Effector memory CD8-positive, alpha-beta T cell (primary cell): ENCODE measurements around the gene PPIG.

Experiments
- ATAC-seq: fragments of 150-1000 bp; cut with Tn5 transposase; replicated peaks from 2 replicates; pipeline ENCODE4 v1.10.0; 2021; ENCODE audit warnings: mild to moderate bottlenecking, moderate library complexity
- DNase-seq, 3 experiments: peaks; one replicate each; pipeline ENCODE4 v3.0.0; 2021
- H3K27ac Mint-ChIP-seq, 2 donors: one replicate each; pipeline ENCODE4 v1.8.0; 2022; ENCODE audit warnings: mild to moderate bottlenecking in 2 of 2, mixed read lengths in 2 of 2, moderate library complexity in 2 of 2
- H3K27me3 Mint-ChIP-seq, 2 donors: one replicate each; pipeline ENCODE4 v1.8.0; 2022; ENCODE audit warnings: mixed read lengths in 2 of 2
- H3K36me3 Mint-ChIP-seq: one replicate; pipeline ENCODE4 v1.8.0; 2022; ENCODE audit warnings: mild to moderate bottlenecking, moderate library complexity, mixed read lengths; ENCODE audit not compliant: insufficient read depth
- H3K4me1 Mint-ChIP-seq, 2 donors: one replicate each; pipeline ENCODE4 v1.8.0; 2022; ENCODE audit warnings: low read depth in 2 of 2, mixed read lengths in 2 of 2
- H3K4me3 Mint-ChIP-seq, 2 donors: one replicate each; pipeline ENCODE4 v1.8.0; 2022; ENCODE audit warnings: mild to moderate bottlenecking in 2 of 2, mixed read lengths in 2 of 2, moderate library complexity in 2 of 2
- H3K9me3 Mint-ChIP-seq, 2 donors: one replicate each; pipeline ENCODE4 v1.8.0; 2022; ENCODE audit warnings: mixed read lengths in 2 of 2

The PPIG gene

DNA sequence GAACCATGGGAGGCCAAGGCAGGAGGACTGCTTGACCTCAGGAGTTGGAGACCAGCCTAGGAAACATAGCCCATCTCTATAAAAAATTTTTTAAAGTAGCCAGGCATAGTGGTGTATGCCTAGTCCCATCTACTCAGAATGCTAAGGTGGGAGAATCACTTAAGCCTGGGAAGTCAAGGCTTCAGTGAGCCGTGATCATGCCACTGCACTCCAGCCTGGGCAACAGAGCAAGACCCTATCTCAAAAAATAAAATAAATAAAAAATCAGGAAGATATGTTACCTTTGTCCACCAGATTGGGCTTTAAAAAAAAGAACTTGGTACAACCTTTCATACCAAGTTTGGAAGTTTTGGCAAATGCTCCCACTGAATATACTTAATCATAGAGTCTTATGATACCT, 74.7 kb downstream of the PPIG start:
- H3K4me3 Mint-ChIP-seq, result no peak overlapping the region
- H3K9me3 Mint-ChIP-seq, result no peaks in the 10 kb centered on the region
- no peaks in the 10 kb centered on the region for H3K4me1 Mint-ChIP-seq
- ATAC-seq (no peak), DNase-seq (no peak)
- no peaks in the 10 kb centered on the region for H3K36me3 Mint-ChIP-seq
- H3K27ac Mint-ChIP-seq, result no peak overlapping the region
- H3K27me3 Mint-ChIP-seq, result peaks cover 7 to 11% of the 10 kb centered on the region in 2 donors

DNA sequence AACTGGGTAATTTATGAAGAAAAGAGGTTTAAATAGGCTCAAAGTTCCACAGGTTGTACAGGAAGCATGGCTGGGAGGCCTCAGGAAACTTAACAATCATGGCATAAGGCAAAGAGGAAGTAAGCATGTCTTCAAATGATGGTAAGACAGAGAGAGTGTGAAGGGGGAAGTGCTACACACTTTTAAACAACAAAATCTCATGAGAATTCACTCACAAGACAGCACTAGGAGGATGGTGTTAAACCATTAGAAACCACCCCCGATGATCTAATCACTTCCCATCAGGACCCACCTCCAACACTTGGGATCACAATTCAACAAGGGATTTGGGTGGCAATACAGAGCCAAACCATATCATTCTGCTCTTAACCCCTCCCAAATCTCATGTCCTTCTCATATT, 75.2 kb downstream of the PPIG start:
- ATAC-seq, result no peak

GRCh38 chr2:169661265-169661664, 77.1 kb downstream of the PPIG start:
- H3K27me3 Mint-ChIP-seq, result peaks cover 2 to 7% of the 10 kb centered on the region in 2 donors
- DNase-seq, result no peak
- H3K27ac Mint-ChIP-seq, result no peak overlapping the region
- no peaks in the 10 kb centered on the region for H3K9me3 Mint-ChIP-seq
- H3K4me3 Mint-ChIP-seq, result no peak overlapping the region
- no peak for ATAC-seq
- H3K4me1 Mint-ChIP-seq, result no peaks in the 10 kb centered on the region
- no peaks in the 10 kb centered on the region for H3K36me3 Mint-ChIP-seq

More for the DNA sequence above, 75.2 kb downstream of the PPIG start:
- Mint-ChIP-seq H3K27ac (no peak overlapping the region), H3K36me3 (no peaks in the 10 kb centered on the region), H3K4me3 (no peak overlapping the region), H3K9me3 (no peaks in the 10 kb centered on the region), H3K4me1 (no peaks in the 10 kb centered on the region), H3K27me3 (peaks cover 7% of the 10 kb centered on the region in 2 donors)
- DNase-seq, result no peak

- H3K27me3 Mint-ChIP-seq, result peaks cover 0 to 7% of the 10 kb centered on the region in 2 donors
- no peaks in the 10 kb centered on the region for H3K4me1 Mint-ChIP-seq
- no peak overlapping the region for H3K27ac Mint-ChIP-seq
- H3K9me3 Mint-ChIP-seq, result no peaks in the 10 kb centered on the region
- H3K36me3 Mint-ChIP-seq, result no peaks in the 10 kb centered on the region
- H3K4me3 Mint-ChIP-seq, result no peak overlapping the region
- ATAC-seq (no peak), DNase-seq (no peak)
These were observed 78.6 kb downstream of the PPIG start for GRCh38 chr2:169662744-169663143.

DNA sequence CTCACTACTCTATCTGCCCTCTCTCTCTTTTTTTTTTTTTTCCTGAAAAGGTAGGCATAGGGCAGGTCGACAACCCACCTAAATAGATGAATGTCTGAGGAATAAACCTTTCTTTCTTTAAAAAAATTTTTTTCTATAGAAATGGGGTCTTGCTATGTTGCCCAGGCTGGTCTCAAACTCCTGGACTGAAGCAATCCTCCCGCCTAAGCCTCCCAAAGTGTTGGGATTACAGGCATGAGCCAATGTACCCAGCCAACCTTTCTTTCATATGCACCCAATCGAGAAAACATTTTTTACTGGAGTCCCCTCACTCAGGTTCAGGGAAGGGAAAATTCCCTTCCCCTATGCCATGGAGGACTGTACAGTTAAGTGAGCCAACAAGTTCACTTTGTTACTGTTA, 79.1 kb downstream of the PPIG start:
- Mint-ChIP-seq H3K27me3 (peaks cover 0 to 7% of the 10 kb centered on the region in 2 donors), H3K36me3 (no peaks in the 10 kb centered on the region), H3K4me1 (no peaks in the 10 kb centered on the region), H3K27ac (no peak overlapping the region), H3K4me3 (no peak overlapping the region), H3K9me3 (no peaks in the 10 kb centered on the region)
- DNase-seq (no peak), ATAC-seq (no peak)

DNA sequence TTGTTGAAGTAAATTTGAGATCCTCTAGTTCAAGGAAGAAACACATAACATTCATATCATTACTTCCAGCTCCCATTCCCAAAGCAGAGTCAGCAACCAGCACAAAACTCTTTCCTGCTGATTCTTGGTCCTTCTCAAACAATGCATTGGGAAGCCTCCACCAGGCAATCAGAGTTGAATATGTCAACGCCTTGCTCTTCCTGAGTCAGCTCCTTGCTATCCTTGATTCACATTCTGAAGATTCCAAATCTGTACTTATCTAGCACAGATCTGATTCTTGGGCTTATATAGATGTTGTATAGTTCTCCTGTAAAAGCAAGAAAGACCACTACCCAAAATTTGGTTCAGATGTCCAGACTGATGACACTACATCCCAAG, 80.4 kb downstream of the PPIG start:
- Mint-ChIP-seq H3K4me1 (no peaks in the 10 kb centered on the region), H3K36me3 (no peaks in the 10 kb centered on the region), H3K27ac (no peak overlapping the region), H3K9me3 (no peaks in the 10 kb centered on the region), H3K4me3 (no peak overlapping the region), H3K27me3 (peaks cover 0 to 7% of the 10 kb centered on the region in 2 donors)
- DNase-seq, result no peak
- ATAC-seq, result no peak

GRCh38 chr2:169664978-169665930, 81.1 kb downstream of the PPIG start:
- ATAC-seq, result no peak
- Mint-ChIP-seq H3K27me3 (peaks cover 0 to 7% of the 10 kb centered on the region in 2 donors), H3K4me1 (no peaks in the 10 kb centered on the region), H3K36me3 (no peaks in the 10 kb centered on the region), H3K9me3 (no peaks in the 10 kb centered on the region), H3K27ac (no peak overlapping the region), H3K4me3 (no peak overlapping the region)
- DNase-seq, result no peak

GRCh38 chr2:169667583-169667982, 83.4 kb downstream of the PPIG start:
- no peaks in the 10 kb centered on the region for H3K36me3 Mint-ChIP-seq
- DNase-seq (no peak), ATAC-seq (no peak)
- H3K4me1 Mint-ChIP-seq, result no peaks in the 10 kb centered on the region
- H3K9me3 Mint-ChIP-seq, result no peaks in the 10 kb centered on the region
- H3K4me3 Mint-ChIP-seq, result no peak overlapping the region
- H3K27ac Mint-ChIP-seq, result no peak overlapping the region
- H3K27me3 Mint-ChIP-seq, result peaks cover 0 to 4% of the 10 kb centered on the region in 2 donors

- Mint-ChIP-seq H3K27ac (no peak overlapping the region), H3K4me3 (no peak overlapping the region), H3K4me1 (no peaks in the 10 kb centered on the region), H3K27me3 (peaks cover 0 to 11% of the 10 kb centered on the region in 2 donors), H3K36me3 (no peaks in the 10 kb centered on the region), H3K9me3 (no peaks in the 10 kb centered on the region)
- no peak for DNase-seq
- ATAC-seq, result no peak
These were observed 86.1 kb downstream of the PPIG start for GRCh38 chr2:169670215-169670651.

GRCh38 chr2:169670937-169671336, 86.8 kb downstream of the PPIG start:
- Mint-ChIP-seq H3K4me1 (no peaks in the 10 kb centered on the region), H3K27me3 (peaks cover 0 to 11% of the 10 kb centered on the region in 2 donors), H3K36me3 (no peaks in the 10 kb centered on the region), H3K9me3 (no peaks in the 10 kb centered on the region), H3K27ac (no peak overlapping the region), H3K4me3 (no peak overlapping the region)
- DNase-seq, result no peak
- ATAC-seq, result no peak

- no peaks in the 10 kb centered on the region for H3K4me1 Mint-ChIP-seq
- no peaks in the 10 kb centered on the region for H3K36me3 Mint-ChIP-seq
- H3K9me3 Mint-ChIP-seq, result no peaks in the 10 kb centered on the region
- DNase-seq, result no peak
- ATAC-seq, result no peak
- H3K27ac Mint-ChIP-seq, result no peak overlapping the region
- H3K27me3 Mint-ChIP-seq, result peaks cover 0 to 11% of the 10 kb centered on the region in 2 donors
- H3K4me3 Mint-ChIP-seq, result no peak overlapping the region
These were observed 88.3 kb downstream of the PPIG start for GRCh38 chr2:169672406-169672805.

DNA sequence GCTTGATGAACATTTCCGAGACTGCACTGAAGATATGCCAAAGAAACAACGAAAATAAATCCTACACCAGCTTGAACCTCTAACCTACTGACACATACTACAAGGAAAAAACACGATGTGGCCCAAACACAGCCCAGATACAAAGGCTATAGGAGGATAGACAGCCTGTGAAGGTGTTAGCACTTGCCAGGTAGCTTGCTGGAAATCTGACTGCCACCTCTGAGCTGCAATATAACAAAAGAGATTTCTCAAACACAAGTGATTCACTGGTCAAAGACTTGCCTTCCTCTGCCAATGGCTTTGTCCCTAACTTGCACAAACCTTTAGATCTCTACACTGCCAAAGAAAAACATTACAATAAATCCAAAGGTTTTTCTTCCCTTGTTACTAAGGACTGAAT, 89.0 kb downstream of the PPIG start:
- H3K4me1 Mint-ChIP-seq, result no peaks in the 10 kb centered on the region
- peaks cover 3% of the 10 kb centered on the region for H3K36me3 Mint-ChIP-seq
- no peak for DNase-seq
- no peak overlapping the region for H3K27ac Mint-ChIP-seq
- H3K9me3 Mint-ChIP-seq, result no peaks in the 10 kb centered on the region
- peaks cover 0 to 11% of the 10 kb centered on the region in 2 donors for H3K27me3 Mint-ChIP-seq
- H3K4me3 Mint-ChIP-seq, result no peak overlapping the region
- ATAC-seq, result no peak

DNA sequence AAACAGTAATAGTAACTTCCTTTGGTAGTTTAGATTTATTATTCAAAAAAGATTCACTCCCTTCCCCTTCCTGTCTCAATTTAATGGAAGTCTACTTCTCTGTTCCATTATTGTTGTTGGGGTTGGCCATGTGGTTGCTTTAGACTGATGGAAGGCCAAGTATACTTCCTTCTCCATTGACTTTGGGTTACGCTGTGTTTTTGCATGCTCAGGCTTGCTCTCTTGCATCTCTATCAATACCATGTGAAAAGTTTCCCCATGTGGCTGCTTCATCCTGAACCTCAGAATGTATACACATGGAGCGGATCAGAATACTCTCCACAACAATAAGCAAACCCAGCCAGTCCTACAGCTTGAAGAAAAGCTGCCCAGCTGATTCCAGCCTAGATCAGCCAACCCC, 89.8 kb downstream of the PPIG start:
- DNase-seq, result no peak
- H3K36me3 Mint-ChIP-seq, result peaks cover 4% of the 10 kb centered on the region
- no peaks in the 10 kb centered on the region for H3K9me3 Mint-ChIP-seq

GRCh38 chr2:169676357-169676756, 92.2 kb downstream of the PPIG start:
- no peak overlapping the region for H3K4me3 Mint-ChIP-seq
- H3K36me3 Mint-ChIP-seq, result peaks cover 4% of the 10 kb centered on the region
- H3K4me1 Mint-ChIP-seq, result no peaks in the 10 kb centered on the region
- peaks cover 0 to 11% of the 10 kb centered on the region in 2 donors for H3K27me3 Mint-ChIP-seq
- peak overlapping the region in 1 of 2 donors; percentile 4 for H3K27ac Mint-ChIP-seq
- ATAC-seq (no peak), DNase-seq (no peak)
- no peaks in the 10 kb centered on the region for H3K9me3 Mint-ChIP-seq

More for the DNA sequence above, 89.8 kb downstream of the PPIG start:
- Mint-ChIP-seq H3K4me1 (no peaks in the 10 kb centered on the region), H3K27ac (no peak overlapping the region), H3K4me3 (no peak overlapping the region), H3K27me3 (peaks cover 0 to 11% of the 10 kb centered on the region in 2 donors)
- ATAC-seq, result no peak
